ENCODE measurements around the gene CEP78. TPM values are rescaled to one million over a fixed set of nuclear protein-coding genes. Genes with fewer than 3 reads are reported as not detected.

CEP78 gene
- total RNA-seq = 1 to 10 TPM; 2.5 to 4.3 (median 4.2) TPM
- polyA plus RNA-seq = 1 to 10 TPM; 1.8 to 3.0 (median 2.3) TPM
- long read RNA-seq, donor 1, full-length matches to known transcripts = 1 of 1 reads
- long read RNA-seq, donor 1, partial matches to known transcripts = 0 of 1 reads
- long read RNA-seq, donor 1, other reads (novel, unspliced or antisense) = 0 of 1 reads
- long read RNA-seq, donor 2, full-length matches to known transcripts = 5 of 6 reads
- long read RNA-seq, donor 2, partial matches to known transcripts = 0 of 6 reads
- long read RNA-seq, donor 2, other reads (novel, unspliced or antisense) = 1 of 6 reads

- intact Hi-C loops (cut with DNase I) = loop anchor here in 1 of 2 donors (10.0 kb wide), 1 partner anchor 59 kb away; the partner anchor contains the start of gene PSAT1
- H3K4me3 ChIP-seq = peak within 1 kb of the TSS; percentile 96
- no peaks in the 10 kb centered on the region for H3K4me1 ChIP-seq
- peak within 1 kb of the TSS; percentile 75 for H3K27ac ChIP-seq
- H3K36me3 ChIP-seq (ENCODE audit: insufficient read depth in 1 of 2, low read depth in 1 of 2) = peaks cover 0 to 4% of the 10 kb centered on the region in 2 donors
- no peaks in the 10 kb centered on the region for H3K9me3 ChIP-seq
- WGBS, 3 donors = 0 to 1% (median 0%) methylated on average over 79 to 87 of the region's 87 CpGs
- TF ChIP-seq CTCF (IDR thresholded peaks at IDR 0.05) = no peak
- DNase-seq = peak; percentile 92 to 94
- no peaks in the 10 kb centered on the region for H3K27me3 ChIP-seq (ENCODE audit: insufficient read depth in 3 of 3, low read length in 2 of 3)
- peak; percentile 97 to 100 (median 100) for ATAC-seq
Observed at GRCh38 chr9:78235762-78236550, at the start of gene CEP78. TSS of gene CEP78 (plus strand) at chr9:78236075. CDS start at chr9:78236351, 276 bp downstream.

GRCh38 chr9:78187763-78188484 is 48.0 kb upstream of the CEP78 start:
- no peak overlapping the region for H3K4me3 ChIP-seq
- 65 to 70% (median 68%) methylated on average over 5 of the region's 5 CpGs for WGBS, 3 donors
- no peaks in the 10 kb centered on the region for H3K9me3 ChIP-seq
- H3K27me3 ChIP-seq (ENCODE audit: insufficient read depth in 3 of 3, low read length in 2 of 3) = no peaks in the 10 kb centered on the region
- no peaks in the 10 kb centered on the region for H3K4me1 ChIP-seq
- H3K27ac ChIP-seq = no peak overlapping the region
- ATAC-seq = no peak
- no peak for TF ChIP-seq CTCF (IDR thresholded peaks at IDR 0.05)
- intact Hi-C loops (cut with DNase I) = no loop called here
- no peak for DNase-seq
- H3K36me3 ChIP-seq (ENCODE audit: insufficient read depth in 1 of 2, low read depth in 1 of 2) = no peaks in the 10 kb centered on the region

GRCh38 chr9:78188594-78188993 is 47.3 kb upstream of the CEP78 start:
- no peak for ATAC-seq
- Histone ChIP-seq H3K27ac (no peak overlapping the region), H3K36me3 (ENCODE audit: insufficient read depth in 1 of 2, low read depth in 1 of 2) (no peaks in the 10 kb centered on the region), H3K4me3 (no peak overlapping the region), H3K27me3 (ENCODE audit: insufficient read depth in 3 of 3, low read length in 2 of 3) (no peaks in the 10 kb centered on the region), H3K9me3 (no peaks in the 10 kb centered on the region), H3K4me1 (no peaks in the 10 kb centered on the region)
- WGBS, 3 donors = 81 to 89% (median 83%) methylated on average over 1 of the region's 1 CpG
- TF ChIP-seq CTCF (IDR thresholded peaks at IDR 0.05) = no peak
- DNase-seq = no peak
- intact Hi-C loops (cut with DNase I) = no loop called here

GRCh38 chr9:78189001-78189400 is 46.9 kb upstream of the CEP78 start:
- Histone ChIP-seq H3K27me3 (ENCODE audit: insufficient read depth in 3 of 3, low read length in 2 of 3) (no peaks in the 10 kb centered on the region), H3K4me1 (no peaks in the 10 kb centered on the region), H3K27ac (no peak overlapping the region), H3K4me3 (no peak overlapping the region), H3K36me3 (ENCODE audit: insufficient read depth in 1 of 2, low read depth in 1 of 2) (no peaks in the 10 kb centered on the region), H3K9me3 (no peaks in the 10 kb centered on the region)
- TF ChIP-seq CTCF (IDR thresholded peaks at IDR 0.05) = no peak
- DNase-seq = no peak
- WGBS, 3 donors = 78 to 79% (median 79%) methylated on average over 5 of the region's 5 CpGs
- no peak for ATAC-seq
- intact Hi-C loops (cut with DNase I) = no loop called here
